HG02588 (cell line): Measurements from ENCODE around the gene C11orf21.

Experiments
- ATAC-seq: cut with Tn5 transposase; IDR thresholded peaks from one replicate; pipeline ENCODE4 v1.9.1; 2021; ENCODE audit warnings: mild to moderate bottlenecking, moderate library complexity; ENCODE audit not compliant: unreplicated experiment

The C11orf21 gene

DNA sequence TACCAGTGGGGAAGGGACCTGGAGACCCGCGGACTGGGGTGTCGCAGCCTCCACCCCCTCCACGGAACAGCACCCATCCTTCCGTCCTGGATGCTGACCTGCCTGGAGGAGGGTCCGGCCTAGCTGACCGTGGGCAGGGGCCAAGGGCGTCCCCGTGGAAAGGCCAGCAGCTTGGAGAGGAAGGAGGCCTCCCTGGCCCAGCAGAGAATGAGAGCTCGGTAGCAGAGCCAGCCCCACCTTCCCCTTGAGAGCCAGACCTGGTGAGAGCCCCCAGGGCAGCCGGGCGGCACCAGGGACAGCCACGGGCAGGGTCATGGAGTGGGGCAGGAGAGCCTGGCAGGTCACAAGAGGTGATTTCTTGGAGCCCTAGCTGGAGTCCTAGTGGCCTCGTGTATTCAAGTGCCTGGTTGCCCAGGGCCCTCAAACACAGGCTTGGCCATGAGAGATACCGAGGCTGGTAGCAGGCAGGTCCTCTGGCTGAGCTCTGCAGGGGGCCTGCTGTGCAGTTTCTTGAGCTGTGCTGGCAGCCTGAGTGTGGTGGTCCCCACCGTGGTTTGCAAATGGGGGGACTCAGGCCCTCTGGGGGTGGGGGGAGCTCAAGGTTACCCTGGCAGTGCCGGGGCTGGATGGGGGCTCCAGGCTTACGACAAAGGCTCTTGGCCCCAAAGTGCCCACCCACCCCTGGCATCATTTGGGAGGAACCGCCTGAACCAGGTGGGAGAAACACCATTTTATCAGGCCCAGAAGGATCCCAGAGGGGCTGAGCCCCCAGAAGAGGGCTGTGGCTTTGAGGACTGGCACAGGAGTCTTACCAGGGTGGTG is 7.7 kb upstream of the C11orf21 start:
- ATAC-seq: no peak

DNA sequence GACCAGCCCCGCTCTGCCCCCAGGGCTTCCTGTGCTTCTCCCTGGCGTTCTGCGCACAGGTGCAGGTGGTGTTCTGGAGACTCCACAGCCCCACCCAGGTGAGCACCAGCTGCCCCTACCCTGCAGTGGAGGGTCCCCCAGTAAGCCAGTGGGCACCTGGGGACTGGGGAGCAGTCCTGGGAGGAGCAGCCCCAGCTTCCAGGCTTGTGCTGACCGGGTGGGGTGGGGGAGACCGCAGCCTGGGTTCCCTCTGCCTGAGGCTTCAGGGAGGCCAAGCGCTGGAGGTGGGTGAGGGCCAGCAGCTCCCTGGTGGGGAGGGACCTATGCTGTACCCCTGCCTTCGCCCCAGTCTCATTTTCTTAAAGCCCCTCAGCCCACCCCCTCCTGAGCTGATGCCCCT is 7.0 kb upstream of the C11orf21 start:
- no peak for ATAC-seq

DNA sequence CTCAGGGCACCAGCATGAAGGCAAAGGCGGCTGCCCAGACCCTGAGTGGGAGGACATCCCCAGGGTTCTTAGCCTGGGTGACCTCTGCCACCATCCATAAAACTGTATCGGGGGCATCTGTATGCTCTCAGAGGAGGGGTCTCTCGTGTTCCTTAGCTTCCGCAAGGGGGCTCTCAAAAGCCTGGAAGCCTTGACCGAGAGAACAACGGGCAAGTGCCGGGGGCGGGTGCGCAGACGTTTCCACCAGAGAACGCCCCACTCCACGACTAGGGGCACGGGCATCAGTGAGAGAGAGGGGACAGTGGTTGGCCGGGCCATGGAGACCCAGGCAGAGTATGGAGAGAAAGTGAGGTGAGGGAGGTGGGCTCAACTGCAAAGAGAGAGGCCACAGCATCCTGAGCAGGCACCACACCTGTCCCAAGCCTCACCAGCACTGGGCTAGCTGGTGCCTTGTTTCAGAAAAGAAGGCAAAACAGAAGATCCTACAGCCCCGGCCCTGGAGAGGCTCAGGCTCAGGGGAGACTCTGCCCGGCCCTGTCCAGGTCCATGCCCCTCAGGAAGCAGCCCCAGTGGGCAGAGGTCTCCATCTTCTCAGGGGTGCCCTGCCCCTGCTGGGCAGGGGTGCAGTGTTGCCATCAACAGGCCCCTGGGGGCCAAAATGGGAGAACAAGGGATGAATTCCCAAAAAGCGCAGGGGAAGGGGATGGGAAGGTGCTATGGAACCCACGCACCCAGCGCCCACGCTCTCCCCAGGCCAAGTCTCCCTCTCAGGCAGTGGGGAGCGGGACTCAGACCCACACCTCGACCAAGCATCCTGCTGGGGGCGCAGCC is 6.0 kb upstream of the C11orf21 start:
- no peak for ATAC-seq

DNA sequence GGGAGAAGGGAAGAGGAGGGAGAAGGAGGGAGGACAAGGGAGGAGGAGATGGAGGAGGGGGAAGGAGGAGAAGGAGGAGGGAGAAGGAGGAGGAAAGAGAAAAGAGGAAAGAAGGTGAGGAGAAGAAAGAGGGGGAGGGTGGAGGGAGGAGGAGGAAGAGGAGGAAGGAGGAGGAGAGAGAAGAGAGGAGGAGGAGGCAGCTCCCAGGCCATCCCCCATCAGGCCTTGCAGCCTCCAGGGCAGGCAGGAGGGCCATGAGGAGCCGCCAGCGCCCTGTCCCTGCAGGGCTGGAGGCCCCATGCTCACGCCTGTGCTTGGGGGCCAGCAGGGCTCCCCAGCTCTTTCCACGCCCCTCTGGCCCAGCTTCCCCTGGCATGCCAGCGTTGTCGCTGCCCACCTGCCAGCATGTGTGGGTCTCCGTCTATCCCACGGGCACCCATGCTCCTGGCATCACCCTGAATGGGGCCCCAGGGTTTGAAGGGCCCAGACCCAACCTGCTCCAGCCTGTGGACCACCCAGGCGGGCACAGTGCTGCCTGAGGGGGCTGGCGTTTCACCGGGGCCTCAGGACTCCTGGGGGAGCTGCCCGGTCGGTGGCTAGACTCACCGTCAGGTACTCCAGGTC is 5.3 kb upstream of the C11orf21 start:
- no peak for ATAC-seq

DNA sequence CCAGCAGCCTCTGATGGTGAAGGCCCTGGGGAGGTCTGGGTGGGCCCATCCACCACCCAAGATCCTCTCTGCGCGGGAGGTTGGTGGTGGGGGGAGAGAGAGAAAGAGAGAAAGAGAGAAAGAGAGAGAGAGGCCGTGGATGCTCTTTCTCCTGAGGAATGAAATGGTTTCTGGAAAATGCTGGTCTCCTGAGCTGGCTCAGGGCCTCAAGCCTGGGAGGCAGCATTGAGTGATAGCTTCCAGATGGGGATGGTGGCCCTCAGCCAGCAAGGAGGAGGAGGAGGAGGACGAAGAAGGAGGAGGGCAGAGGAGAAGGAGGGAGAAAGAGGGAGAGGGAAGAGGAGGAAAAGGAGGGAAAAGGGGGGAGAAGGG is 4.7 kb upstream of the C11orf21 start:
- ATAC-seq: no peak

DNA sequence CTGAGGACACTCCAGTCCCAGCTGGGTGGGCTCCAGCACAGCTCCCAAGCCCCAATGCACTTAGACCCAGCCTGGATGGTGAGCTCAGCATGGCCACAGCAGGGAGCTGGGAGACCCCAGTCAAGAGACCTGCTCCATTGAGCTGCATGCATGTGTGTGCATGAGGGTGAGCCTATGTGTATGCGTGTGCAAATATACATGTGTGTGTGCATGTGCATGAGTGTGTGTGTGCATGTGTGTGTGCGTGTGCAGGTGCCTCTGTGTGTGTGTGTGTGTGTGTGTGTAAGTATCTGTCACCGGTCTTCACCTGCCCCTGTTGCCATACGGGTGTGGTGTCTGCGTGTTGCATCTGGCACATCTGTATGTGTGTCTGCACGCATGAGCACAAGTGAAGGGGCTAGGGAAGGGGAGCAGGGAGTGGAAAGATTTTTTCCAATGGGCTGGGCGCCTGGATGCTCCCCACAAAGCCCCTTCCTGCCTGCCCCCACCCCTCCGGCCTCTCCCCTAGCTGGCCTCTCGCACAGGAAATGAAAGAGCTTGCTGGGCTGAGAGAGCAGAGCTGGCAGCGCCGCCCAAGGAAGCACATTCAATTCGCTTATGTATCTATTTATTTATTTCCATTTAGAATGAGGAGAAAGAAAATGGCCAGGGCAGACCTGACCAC is 4.2 kb upstream of the C11orf21 start:
- no peak for ATAC-seq

DNA sequence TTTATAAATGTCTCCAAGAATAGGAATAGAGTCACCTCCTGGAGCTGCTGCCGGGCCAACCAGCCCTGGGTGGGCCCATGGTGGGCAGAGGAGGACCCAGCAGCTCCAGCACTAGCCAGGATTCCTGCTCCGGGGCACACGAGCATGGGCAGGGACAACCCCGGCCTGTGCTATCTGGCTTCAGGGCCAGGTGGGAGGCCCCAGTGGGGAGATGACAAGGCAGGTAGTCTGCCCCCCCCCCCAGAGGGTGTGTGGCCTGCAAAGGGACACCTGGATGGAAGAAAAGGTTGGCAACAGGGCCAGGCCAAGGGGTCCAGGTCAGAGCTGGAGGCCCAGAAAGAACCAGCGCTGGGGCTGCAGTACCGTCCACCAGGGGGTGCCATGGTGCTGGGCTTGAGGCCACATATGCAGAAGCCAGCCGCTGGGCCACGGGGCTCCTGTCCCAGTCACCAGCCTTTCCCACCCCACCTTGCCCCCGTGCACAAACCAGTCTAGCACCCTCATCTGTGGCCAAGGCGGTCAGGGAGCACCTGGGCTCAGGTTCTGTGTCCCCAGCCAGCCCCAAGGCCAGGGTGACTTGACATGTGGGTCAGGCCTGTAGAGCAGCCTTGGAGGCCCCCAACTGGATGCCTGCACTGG is 3.5 kb upstream of the C11orf21 start:
- no peak for ATAC-seq

DNA sequence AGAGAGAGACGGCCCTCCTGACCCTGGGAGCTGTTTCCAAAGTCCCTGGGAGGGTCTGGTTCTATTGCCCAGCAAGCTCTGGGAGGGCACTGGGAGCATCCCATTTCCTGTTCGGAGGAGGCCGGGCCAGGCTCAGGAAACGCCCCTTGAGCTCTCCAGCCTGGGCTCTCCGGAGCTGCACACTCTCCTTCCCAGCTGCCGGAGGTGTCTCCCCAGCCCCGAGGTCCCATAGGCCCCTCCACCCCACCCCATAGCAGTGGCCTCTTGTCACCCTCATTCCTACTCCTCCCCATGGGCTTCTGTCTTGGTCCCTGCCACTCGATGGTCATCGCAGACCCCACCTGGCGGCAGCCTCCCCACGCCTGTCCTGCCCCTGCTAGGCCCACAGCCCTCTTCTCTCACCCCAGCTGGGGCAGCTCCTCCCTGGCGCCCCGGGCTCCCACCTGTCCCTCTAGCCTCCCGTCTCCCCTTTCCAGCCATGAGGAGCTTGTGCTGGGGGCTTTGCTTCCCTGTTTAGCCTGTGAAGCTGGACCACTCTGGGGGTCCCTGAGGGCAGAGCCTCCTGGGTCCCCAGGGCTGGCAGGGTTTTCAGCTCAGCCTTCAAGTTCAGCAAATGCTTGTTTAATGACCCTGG is 2.9 kb upstream of the C11orf21 start:
- no peak for ATAC-seq

DNA sequence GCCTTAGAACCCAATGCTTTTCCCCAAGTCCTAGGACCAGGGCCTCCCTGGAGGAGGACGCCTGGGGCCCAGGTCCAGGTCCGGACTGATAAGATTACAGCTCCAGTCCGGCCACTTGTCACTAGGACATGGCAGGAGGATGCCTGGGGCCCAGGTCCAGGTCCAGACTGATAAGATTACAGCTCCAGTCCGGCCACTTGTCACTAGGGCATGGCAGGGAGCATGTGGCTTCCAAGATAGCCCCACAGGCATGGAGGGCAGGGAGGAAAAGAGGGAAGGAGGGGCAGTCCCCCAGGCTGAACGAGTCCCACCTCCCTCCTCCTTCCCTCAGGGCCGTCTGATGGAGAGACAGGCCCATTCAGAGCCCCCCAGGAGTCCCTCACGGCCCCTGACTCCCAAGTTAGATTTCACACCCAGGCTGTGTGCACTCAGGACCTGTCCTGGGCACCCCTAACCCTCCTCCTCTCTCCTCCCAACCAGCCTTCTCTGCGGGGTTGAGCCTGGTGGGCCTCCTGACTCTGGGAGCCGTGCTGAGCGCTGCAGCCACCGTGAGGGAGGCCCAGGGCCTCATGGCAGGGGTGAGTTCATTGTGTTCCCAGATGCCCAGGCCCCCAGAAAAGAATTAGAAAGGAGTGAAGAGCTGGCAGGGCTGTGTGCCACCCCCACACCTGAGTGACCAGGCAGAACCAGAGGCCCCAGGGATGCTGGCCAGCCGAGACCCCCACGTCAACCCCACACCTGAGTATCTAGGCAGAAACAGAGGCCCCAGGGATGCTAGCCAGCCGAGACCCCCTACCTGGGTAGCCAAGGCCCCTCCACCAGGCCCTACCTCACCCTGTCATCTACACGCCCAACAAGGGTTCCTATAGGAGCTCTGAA is 2.1 kb upstream of the C11orf21 start:
- no peak for ATAC-seq

DNA sequence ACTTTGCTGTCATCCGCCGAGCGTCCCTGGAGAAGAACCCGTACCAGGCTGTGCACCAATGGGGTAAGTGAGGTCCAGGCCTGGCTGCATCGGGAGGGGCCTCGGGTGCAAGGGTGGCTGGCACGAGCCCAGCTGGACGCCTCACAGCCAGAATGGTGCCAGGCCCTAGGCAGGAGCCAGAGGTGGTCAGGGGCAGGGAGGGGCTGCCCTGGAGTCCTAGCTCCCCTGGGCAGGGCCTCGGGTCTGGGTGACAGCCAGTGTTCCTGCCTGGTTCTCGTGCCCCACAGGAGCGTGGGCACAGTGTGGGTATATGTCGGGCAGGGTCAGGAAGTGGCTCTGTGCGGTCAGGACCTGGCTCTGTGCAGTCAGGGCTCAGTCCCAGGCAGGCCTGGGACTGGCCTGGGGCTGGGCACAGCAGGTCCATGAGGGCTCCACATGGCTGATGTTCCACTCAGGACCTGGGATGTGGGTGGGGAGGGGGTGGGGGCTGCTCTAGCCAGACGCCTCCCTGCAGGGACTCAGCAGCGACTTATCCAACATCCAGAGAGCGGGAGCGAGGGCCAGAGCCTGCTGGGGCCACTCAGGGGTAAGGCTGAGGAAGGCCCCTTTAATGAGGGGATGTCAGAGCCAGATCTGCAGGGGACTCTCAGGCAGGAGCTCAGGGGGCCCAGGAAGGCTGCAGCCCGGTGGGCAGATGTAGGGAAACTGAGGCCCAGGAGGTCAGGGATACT is 1.3 kb upstream of the C11orf21 start:
- no peak for ATAC-seq

DNA sequence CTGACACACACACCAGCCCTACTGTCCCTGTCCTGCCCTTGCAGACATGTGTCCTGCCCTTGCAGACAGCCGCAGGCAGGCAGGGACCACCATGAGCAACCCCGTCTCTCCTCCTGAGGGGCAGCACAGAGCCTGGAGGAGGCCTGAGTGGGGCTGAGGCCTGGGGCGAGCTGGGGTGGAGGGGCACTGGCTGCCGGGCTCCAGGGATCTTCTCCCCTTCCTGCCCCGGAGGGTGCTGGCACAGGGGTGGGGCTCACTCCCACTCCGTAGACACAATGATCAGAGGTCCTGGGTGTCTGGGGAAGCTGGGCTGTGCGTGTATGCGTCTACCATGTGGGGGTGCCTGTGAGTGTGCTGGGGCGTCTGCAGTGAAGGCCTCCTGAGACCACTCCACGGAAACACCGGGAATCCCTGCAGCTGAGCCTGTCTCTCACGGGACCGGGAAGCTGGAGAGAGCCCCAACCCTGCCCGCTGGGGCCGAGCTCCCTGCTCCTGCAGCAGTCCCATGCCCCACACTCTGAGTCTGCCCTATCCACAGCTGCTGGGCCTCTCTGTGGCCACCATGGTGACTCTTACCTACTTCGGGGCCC is 683 bp upstream of the C11orf21 start:
- no peak for ATAC-seq

DNA sequence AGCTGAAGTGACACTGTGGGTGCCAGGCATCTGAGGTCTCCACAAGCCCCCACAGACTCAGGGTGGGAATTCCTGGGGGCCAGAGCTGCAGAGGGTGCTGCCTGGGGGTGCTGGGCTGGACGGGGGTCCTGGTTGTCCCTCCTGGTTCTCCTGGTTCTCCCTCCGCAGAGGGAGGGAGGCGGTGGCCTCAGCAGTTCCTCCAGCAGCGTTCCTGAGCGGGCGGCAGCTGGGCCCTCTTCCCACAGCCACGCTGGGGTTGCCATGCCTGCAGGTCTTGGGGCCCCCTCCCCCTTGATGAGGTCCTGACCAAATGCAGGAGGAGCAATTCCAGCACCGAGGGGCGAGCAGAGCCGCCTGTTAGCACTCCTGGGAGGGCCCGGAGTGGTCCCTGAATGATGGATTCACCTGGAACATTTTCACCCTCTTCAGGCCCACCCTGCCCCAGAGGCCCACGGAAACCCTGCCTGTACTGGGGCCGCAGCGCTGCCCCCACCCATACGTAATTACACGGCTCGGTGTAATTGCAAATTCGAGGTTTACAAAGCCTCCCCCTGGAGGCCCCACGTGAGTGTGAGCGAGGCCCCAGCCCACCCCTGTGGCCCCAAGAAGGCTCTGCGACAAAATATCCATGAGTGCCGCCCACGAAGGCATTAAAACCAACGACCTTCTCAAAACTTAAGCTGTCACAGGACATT is 635 bp downstream of the C11orf21 start:
- no peak for ATAC-seq

DNA sequence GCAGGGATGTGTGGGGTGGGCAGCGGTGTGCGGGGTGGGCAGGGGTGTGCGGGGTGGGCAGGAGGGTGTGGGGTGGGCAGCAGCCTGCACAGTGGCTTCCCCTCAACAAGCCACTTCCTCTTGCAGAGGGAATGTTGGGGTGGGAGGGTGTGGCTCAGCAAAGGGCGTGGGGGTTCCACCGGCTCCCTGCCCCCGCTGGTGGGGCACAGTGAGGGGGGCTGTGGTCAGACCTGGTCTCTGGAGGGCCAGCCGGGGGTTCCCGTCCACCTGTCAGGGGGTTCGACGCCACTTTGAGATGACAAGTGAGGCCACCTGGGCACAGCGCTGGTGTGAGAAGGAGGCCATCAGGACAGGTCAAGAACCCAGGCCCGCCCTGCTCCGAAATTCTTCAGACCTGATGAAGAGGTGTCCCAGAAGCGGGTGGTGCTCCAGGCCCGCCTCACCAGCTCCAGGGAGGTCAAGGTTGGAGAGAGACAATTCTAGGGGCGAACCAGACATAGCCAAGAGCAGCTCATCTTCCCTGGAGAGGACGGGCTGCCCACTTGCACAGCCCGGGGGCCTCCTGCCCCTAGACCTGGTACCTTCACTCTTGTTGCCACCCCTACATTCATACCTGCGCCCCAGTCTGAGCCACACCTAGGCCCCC is 1.3 kb downstream of the C11orf21 start:
- ATAC-seq: no peak

DNA sequence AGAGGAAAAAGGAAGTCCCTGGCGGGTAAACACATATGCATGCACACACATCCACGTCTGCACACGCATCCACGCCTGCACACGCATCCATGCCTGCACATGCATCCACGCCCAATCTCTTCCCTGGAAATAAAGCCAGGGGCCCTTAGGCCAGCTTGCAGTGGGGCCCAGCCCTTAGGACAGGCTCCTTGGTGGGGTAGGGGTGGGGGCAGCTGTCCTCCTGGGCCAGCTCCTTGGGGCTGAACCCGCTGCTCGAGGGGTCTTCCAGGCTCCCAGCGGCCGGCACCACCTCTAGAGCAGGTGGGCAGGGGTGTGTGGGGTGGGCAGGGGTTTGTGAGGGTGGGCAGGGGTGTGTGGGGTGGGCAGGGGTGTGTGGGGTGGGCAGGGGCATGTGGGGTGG is 1.9 kb downstream of the C11orf21 start:
- ATAC-seq: no peak

DNA sequence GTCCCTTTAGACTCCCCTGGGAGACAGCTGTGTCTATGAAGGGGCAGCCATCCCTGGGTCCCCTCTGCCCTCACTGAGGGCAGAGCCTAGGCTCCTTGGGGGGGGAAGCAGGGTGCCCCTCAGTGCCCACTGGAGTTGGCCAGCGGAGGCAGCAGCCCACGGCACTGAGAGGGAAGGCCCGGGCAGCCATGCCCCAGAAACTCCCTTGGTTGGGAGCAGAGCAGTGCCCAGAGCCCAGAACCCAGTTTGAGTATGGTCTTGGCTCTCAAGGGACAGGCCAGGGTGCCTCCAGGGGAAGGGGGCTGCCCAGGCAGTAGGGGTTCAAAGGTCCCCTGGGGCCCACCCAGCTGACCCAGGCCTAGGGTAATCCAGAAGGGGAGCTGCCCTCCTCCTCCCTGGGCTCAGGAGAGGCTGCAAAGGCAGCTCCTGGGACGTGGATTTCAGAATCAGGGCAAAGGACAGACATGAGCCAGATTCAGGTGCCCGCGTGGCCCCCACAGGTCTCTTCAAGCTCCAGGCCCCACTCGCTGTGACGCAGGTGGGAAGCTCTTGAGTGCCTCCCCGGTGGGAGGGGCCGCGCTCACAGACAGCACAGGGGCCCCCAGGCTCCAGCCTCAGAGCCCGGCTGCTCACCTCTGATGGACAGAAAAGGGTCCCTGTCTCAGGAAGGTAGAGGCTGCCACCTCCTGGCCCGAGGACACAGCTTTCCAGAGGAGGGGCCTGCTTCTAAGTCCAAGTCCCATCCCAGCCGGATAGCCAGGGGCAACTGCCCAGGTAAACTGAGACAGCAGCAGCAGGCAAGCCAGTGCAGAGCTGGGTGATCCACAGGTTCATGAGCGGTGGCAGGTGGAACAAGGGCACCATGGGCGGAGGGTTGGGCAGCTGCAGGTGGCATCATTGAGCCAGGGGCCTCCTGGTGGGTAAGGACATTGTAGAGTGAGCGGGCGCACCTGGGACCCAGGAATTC is 2.6 kb downstream of the C11orf21 start:
- ATAC-seq: no peak

DNA sequence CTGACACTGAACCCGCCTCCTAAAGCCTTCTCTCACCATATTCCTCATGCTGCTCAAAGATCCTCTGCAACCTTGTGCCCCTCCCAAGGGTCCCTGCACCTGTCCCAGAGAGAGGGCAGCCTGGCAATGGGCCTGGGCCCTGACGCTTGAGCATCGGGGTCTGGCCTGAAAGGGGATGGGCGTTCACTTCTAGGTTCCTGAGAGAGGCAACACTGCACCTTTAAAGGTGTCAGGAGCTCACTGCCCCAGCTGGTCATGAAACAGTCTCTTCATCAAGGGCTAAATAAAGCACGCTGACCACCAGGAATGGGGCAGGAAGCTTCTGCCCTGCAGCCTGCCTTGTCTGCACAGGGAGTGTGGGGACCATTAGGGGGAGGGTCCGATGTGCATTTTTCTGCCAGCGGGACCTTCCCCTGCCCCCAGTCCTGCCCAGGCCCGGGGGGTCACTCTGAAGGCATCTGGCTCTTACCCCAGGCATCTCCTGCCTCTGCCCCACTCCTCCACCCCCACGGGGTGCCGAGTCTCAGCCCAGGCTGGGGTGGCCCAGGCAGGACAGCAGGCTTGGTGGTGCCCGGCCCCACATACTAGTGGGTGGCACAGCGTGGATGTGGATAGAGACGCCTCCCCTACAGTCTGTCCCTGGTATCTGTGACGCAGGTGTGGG is 3.5 kb downstream of the C11orf21 start:
- ATAC-seq: no peak
